Measurements from ENCODE around the gene BCL7A. TPM values are rescaled to one million over a fixed set of nuclear protein-coding genes. Genes with fewer than 3 reads are reported as not detected.

BCL7A gene
- total RNA-seq, 1 donor from 2014 or later: 34.6 TPM

- Mint-ChIP-seq H3K27me3 (ENCODE audit: low read depth) (no peaks in the 10 kb centered on the region), H3K4me1 (peaks cover 5% of the 10 kb centered on the region), H3K9me3 (no peaks in the 10 kb centered on the region), H3K4me3 (no peak overlapping the region), H3K27ac (no peak overlapping the region), H3K36me3 (no peaks in the 10 kb centered on the region)
- TF ChIP-seq CTCF (IDR thresholded peaks at IDR 0.05; ENCODE audit: unreplicated experiment): no peak
- DNase-seq (ENCODE audit: low spot score in 2 of 2, unreplicated experiment in 2 of 2): no peak
Observed at GRCh38 chr12:122026706-122027333, 5.1 kb downstream of the BCL7A start.

DNA sequence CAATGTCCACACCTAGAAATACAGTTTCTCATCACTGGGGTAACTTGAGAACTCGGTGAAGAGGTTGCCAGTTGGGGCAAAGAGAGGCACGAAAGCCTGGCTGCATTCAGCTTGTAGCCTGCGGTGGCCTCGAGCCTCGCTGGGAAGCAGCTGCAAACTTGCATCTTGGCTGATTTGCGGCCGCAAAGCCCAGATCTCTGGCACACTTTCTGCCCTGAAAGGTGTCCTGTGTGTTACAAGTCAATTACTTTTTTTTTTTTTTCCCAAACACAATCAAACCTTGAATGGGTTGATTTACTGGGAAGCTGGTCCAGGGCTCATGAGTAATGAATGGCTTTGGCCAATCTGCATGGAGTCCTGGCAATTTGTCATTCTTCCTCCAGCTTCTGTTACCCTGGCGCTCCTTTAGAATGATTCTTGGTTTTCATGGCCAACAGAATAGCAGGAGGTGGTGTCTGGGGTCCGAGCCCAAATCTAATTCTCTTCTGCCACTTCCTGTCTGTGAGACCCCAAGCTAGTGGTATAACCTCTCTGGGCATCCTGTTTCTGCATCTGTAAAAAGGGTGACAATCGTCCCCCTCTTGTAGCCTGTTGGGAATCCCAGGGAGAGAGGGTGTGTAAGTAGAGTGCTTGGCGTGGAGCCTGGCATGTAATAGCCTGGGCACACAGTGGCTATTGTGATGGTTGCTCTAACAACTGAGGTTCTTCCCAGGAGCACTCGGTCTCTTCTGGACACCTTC is 6.7 kb downstream of the BCL7A start:
- H3K27ac Mint-ChIP-seq: no peak overlapping the region
- no peak for TF ChIP-seq CTCF (IDR thresholded peaks at IDR 0.05; ENCODE audit: unreplicated experiment)
- DNase-seq (ENCODE audit: low spot score in 2 of 2, unreplicated experiment in 2 of 2): no peak
- H3K9me3 Mint-ChIP-seq: no peaks in the 10 kb centered on the region
- H3K4me1 Mint-ChIP-seq: peaks cover 2% of the 10 kb centered on the region
- no peak overlapping the region for H3K4me3 Mint-ChIP-seq
- no peaks in the 10 kb centered on the region for H3K27me3 Mint-ChIP-seq (ENCODE audit: low read depth)
- H3K36me3 Mint-ChIP-seq: no peaks in the 10 kb centered on the region

DNA sequence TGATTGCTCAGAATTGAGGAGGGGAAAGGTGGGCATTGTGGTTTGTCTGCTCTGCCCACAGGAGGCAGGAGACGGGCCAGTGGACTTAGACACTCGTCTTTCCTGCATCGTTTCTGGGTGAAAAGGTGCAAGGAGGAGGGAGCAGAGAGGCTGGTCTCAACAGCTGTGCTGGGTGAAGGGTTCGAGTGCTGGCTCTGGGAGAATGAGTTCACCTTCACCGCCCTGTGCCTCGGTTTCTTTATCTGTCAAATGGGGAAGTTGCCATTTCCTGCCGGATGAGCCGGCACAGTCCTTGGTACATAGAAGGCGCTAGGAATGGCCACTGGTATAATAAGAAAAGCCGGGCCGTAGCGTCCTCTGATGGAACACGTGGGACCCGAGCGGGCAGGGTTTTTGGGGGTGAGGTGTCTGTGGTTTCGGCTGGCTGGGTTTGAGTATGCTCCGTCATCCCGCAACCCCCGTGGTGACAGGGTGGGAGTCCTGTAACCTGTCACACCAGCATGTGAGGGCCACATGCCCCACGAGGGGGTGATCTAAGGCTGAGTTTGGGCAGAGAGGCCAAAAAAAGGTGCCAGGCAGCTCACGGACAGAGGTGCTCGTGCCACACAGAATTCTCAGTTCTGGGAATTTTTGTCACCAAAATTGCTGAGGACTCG is 7.3 kb downstream of the BCL7A start:
- H3K27ac Mint-ChIP-seq: no peak overlapping the region
- H3K4me1 Mint-ChIP-seq: no peaks in the 10 kb centered on the region

GRCh38 chr12:122029620-122030423 is 8.1 kb downstream of the BCL7A start:
- no peak overlapping the region for H3K27ac Mint-ChIP-seq
- no peaks in the 10 kb centered on the region for H3K4me1 Mint-ChIP-seq
- H3K9me3 Mint-ChIP-seq: no peaks in the 10 kb centered on the region
- H3K4me3 Mint-ChIP-seq: no peak overlapping the region
- no peak for TF ChIP-seq CTCF (IDR thresholded peaks at IDR 0.05; ENCODE audit: unreplicated experiment)
- DNase-seq (ENCODE audit: low spot score in 2 of 2, unreplicated experiment in 2 of 2): no peak
- no peaks in the 10 kb centered on the region for H3K27me3 Mint-ChIP-seq (ENCODE audit: low read depth)
- H3K36me3 Mint-ChIP-seq: peaks cover 1% of the 10 kb centered on the region

More for the DNA sequence above, 7.3 kb downstream of the BCL7A start:
- H3K36me3 Mint-ChIP-seq: no peaks in the 10 kb centered on the region
- H3K4me3 Mint-ChIP-seq: no peak overlapping the region
- H3K27me3 Mint-ChIP-seq (ENCODE audit: low read depth): no peaks in the 10 kb centered on the region
- no peak for DNase-seq (ENCODE audit: low spot score in 2 of 2, unreplicated experiment in 2 of 2)
- TF ChIP-seq CTCF (IDR thresholded peaks at IDR 0.05; ENCODE audit: unreplicated experiment): no peak
- H3K9me3 Mint-ChIP-seq: no peaks in the 10 kb centered on the region

DNA sequence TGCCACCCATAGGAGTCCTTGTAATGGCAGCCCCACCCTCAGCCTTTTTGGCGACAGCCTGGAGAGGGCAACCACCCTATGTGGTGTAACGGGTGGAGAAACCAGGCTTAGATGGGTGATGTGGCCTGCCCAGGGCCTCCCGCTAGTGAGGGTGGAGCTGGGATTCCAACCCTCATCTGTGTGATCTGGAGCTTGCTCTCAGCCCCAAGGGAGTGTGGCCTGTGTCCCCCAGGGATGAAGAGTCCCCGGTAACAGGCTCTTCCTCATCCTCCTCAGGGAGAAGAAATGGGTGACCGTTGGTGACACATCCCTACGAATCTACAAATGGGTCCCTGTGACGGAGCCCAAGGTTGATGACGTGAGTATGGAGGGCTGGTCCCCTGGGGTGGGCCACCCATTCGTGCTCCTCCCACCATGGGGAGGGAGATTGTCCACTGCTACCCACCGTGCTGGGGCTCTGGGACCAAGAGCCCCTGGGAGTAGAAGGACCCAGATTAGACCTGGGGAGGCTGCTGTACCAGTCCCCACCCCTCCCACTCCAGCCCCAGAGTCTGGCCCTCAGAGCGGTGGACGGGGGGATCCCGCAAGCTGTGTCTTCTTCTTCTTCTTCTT is 8.8 kb downstream of the BCL7A start:
- no peak overlapping the region for H3K4me3 Mint-ChIP-seq
- no peaks in the 10 kb centered on the region for H3K27me3 Mint-ChIP-seq (ENCODE audit: low read depth)
- peaks cover 6% of the 10 kb centered on the region for H3K36me3 Mint-ChIP-seq
- no peaks in the 10 kb centered on the region for H3K4me1 Mint-ChIP-seq
- H3K27ac Mint-ChIP-seq: peak overlapping the region; percentile 53
- DNase-seq (ENCODE audit: low spot score in 2 of 2, unreplicated experiment in 2 of 2): no peak
- H3K9me3 Mint-ChIP-seq: no peaks in the 10 kb centered on the region
- TF ChIP-seq CTCF (IDR thresholded peaks at IDR 0.05; ENCODE audit: unreplicated experiment): no peak

All from mesothelial cell of epicardium (in vitro differentiated cells).